DOHH2 (cell line): ENCODE data around the gene TAL2.

Source experiments
- H3F3A ChIP-seq: fragments of 200-600 bp; sonication (generic), shearing (Covaris generic); 2 replicates; pipeline ENCODE4 v1.6.0; 2016; ENCODE audit warnings: antibody characterized with exemption, mild to moderate bottlenecking; ENCODE audit not compliant: control insufficient read depth, insufficient read depth
- H3K27ac ChIP-seq: fragments of 200-600 bp; sonication (generic); 2 replicates; pipeline ENCODE4 v1.5.1; 2014; ENCODE audit warnings: low read depth, mild to moderate bottlenecking, low read length, moderate library complexity
- H3K27me3 ChIP-seq: fragments of 200-600 bp; sonication (generic); 2 replicates; pipeline ENCODE4 v1.6.1; 2014; ENCODE audit warnings: mild to moderate bottlenecking, low read length, mixed read lengths; ENCODE audit not compliant: control insufficient read depth
- H3K36me3 ChIP-seq: fragments of 200-600 bp; sonication (generic); 2 replicates; pipeline ENCODE4 v1.6.1; 2014; ENCODE audit warnings: mild to moderate bottlenecking, low read length, moderate library complexity, mixed read lengths; ENCODE audit not compliant: control insufficient read depth
- H3K4me1 ChIP-seq: fragments of 200-600 bp; sonication (generic); 2 replicates; pipeline ENCODE4 v1.6.1; 2014; ENCODE audit warnings: mild to moderate bottlenecking, low read length, mixed read lengths; ENCODE audit not compliant: control insufficient read depth
- H3K4me2 ChIP-seq: fragments of 200-600 bp; sonication (generic); 2 replicates; pipeline ENCODE4 v1.6.0; 2014; ENCODE audit warnings: mild to moderate bottlenecking, low read length, moderate library complexity
- H3K4me3 ChIP-seq: fragments of 200-600 bp; sonication (generic); 2 replicates; pipeline ENCODE4 v1.5.1; 2014; ENCODE audit warnings: mild to moderate bottlenecking, low read length, mixed read lengths
- H3K79me2 ChIP-seq: fragments of 200-600 bp; sonication (generic); 2 replicates; pipeline ENCODE4 v1.6.1; 2014; ENCODE audit warnings: mild to moderate bottlenecking, low read length, mixed read lengths; ENCODE audit not compliant: control insufficient read depth
- H3K9me2 ChIP-seq: fragments of 200-600 bp; sonication (generic); replicated peaks from 2 replicates; pipeline ENCODE4 v1.6.1; 2014; ENCODE audit warnings: mild to moderate bottlenecking, low read length, mixed read lengths; ENCODE audit not compliant: control insufficient read depth
- H3K9me3 ChIP-seq: fragments of 200-600 bp; sonication (generic); 2 replicates; pipeline ENCODE4 v1.6.1; 2014; ENCODE audit warnings: antibody characterized with exemption, low read length, mixed read lengths; ENCODE audit not compliant: control insufficient read depth, insufficient read depth
- H4K20me1 ChIP-seq: fragments of 200-600 bp; sonication (generic); 2 replicates; pipeline ENCODE4 v1.6.0; 2014; ENCODE audit warnings: low read depth, mild to moderate bottlenecking, antibody characterized with exemption, low read length, moderate library complexity; ENCODE audit not compliant: control insufficient read depth, insufficient read depth
- EZH2phosphoT487 ChIP-seq: fragments of 200-600 bp; sonication (generic); IDR thresholded peaks from 2 replicates; pipeline ENCODE4 v1.6.1; 2017; ENCODE audit warnings: borderline replicate concordance, mild to moderate bottlenecking, antibody characterized with exemption, low read length, moderate library complexity, mixed read lengths
- TF ChIP-seq, protein P1 (sequence below): fragments of 200-600 bp; sonication (generic); IDR thresholded peaks from one replicate; pipeline ENCODE4 v1.5.1; 2014; ENCODE audit warnings: antibody characterized with exemption, mild to moderate bottlenecking, low read depth, low read length; ENCODE audit not compliant: poor library complexity, severe bottlenecking

Gene TAL2

DNA sequence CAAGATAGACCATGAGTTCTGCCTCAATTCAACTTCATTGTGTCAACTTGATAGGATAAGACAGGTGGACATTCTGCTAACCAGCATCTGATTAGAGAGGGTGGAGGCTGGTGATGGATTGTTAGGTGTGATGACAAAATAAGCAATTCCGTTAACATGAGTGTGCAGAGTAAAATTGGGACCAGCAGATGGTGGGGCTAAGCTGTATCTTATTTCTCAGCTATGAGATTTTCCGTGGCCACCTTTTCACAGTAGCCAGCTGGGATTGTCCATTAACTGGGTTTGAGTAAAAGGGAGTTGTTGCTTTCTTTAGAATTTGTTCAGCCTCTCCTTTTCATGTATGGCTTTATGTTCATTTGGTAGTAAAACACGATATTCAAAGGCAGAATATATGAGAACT lies 28.8 kb upstream of the TAL2 start:
- Histone ChIP-seq H3K36me3 (no peaks in the 10 kb centered on the region), H3K9me3 (no peaks in the 10 kb centered on the region), H4K20me1 (no peaks in the 10 kb centered on the region), H3K4me1 (no peaks in the 10 kb centered on the region), H3K27ac (no peak overlapping the region), H3K27me3 (no peaks in the 10 kb centered on the region), H3K4me3 (no peak overlapping the region), H3K4me2 (no peak overlapping the region), H3K79me2 (no peaks in the 10 kb centered on the region), H3K9me2 (no peaks in the 10 kb centered on the region), H3F3A (no peaks in the 10 kb centered on the region)
- TF ChIP-seq, protein P1, sequence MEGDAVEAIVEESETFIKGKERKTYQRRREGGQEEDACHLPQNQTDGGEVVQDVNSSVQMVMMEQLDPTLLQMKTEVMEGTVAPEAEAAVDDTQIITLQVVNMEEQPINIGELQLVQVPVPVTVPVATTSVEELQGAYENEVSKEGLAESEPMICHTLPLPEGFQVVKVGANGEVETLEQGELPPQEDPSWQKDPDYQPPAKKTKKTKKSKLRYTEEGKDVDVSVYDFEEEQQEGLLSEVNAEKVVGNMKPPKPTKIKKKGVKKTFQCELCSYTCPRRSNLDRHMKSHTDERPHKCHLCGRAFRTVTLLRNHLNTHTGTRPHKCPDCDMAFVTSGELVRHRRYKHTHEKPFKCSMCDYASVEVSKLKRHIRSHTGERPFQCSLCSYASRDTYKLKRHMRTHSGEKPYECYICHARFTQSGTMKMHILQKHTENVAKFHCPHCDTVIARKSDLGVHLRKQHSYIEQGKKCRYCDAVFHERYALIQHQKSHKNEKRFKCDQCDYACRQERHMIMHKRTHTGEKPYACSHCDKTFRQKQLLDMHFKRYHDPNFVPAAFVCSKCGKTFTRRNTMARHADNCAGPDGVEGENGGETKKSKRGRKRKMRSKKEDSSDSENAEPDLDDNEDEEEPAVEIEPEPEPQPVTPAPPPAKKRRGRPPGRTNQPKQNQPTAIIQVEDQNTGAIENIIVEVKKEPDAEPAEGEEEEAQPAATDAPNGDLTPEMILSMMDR, result no peak
- TF ChIP-seq EZH2phosphoT487, result no peak

DNA sequence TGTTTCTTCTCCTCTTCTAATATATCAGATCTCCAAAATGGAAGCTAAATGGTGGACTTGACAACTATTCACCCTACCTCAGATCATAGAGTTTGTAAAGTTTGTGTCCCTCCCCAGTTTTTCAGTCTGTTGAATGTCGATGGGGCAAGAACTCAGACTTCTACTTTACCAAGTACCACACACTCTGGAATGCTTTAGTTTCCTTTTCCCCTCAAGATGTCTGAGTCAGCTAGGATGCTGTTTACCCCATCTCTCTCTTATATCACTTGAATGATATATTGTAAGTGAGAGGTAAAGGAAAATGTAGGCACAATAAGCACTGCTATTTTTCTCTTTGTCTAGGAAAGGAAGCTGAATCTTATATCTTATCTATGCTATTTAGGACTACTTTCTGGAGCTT lies 25.9 kb upstream of the TAL2 start:
- no peaks in the 10 kb centered on the region for H3K9me3 ChIP-seq

DNA sequence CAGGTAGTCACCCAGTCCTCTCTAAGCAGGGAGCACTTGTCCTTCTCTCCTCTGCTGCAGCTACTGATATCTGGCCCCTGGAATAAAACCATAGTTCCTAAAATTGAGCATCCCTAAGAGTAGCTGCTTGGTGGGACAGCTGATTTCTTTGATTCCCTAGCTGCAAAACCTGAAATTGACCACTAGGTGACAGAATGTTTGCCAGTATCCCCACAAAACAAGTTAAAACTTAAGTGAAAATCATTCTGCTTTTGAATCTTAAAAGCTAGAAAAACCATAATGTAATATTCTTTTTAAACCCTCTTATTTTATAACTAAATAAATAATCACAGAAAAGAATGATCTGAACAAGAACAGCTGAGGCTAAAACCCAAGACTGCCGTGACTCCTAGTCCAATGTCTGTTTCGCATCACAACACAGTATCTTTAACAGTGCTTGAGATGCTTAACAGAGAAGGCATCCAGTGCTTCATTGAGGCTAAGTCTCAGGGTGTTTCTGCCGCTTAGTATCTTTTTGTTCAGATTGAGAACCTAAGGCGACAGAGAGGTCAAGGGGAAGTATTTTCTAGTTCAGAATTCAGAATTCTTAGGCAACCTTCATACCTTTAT lies 24.4 kb upstream of the TAL2 start:
- Histone ChIP-seq H3K4me2 (no peak overlapping the region), H3K27ac (no peak overlapping the region), H3K4me1 (no peaks in the 10 kb centered on the region), H3K9me3 (no peaks in the 10 kb centered on the region), H4K20me1 (no peaks in the 10 kb centered on the region), H3K79me2 (no peaks in the 10 kb centered on the region), H3K9me2 (no peaks in the 10 kb centered on the region), H3K27me3 (no peaks in the 10 kb centered on the region), H3K4me3 (no peak overlapping the region), H3F3A (no peaks in the 10 kb centered on the region), H3K36me3 (peaks cover 2% of the 10 kb centered on the region; the same call in 1 of the 2 replicates)
- TF ChIP-seq, protein P1, result peak; percentile 64
- TF ChIP-seq EZH2phosphoT487, result no peak

More for the DNA sequence above, 25.9 kb upstream of the TAL2 start:
- Histone ChIP-seq H3F3A (no peaks in the 10 kb centered on the region), H3K4me3 (no peak overlapping the region), H4K20me1 (no peaks in the 10 kb centered on the region), H3K36me3 (peaks cover 2% of the 10 kb centered on the region; the same call in 1 of the 2 replicates), H3K79me2 (no peaks in the 10 kb centered on the region), H3K27ac (no peak overlapping the region), H3K4me1 (no peaks in the 10 kb centered on the region), H3K4me2 (no peak overlapping the region), H3K27me3 (no peaks in the 10 kb centered on the region), H3K9me2 (no peaks in the 10 kb centered on the region)
- TF ChIP-seq, protein P1, result no peak
- no peak for TF ChIP-seq EZH2phosphoT487
